GM18861 (cell line): Measurements from ENCODE around the gene OR2J2.
"Not testable (repeated sequence)": the region's sequence is repeated elsewhere in the genome, so short reads cannot be mapped to it uniquely, and the experiment has no call there.

ENCODE experiments used
- ATAC-seq: cut with Tn5 transposase; IDR thresholded peaks from one replicate; pipeline ENCODE4 v1.9.1; 2021; ENCODE audit not compliant: unreplicated experiment

OR2J2 gene

GRCh38 chr6:29170607-29171006, at the start of gene OR2J2:
Gene OR2J2, plus strand, starts transcription at chr6:29170907. Its CDS starts 2,729 bp downstream, at chr6:29173636.
- not testable (repeated sequence) for ATAC-seq

- no peak for ATAC-seq
These were observed 41.2 kb upstream of the OR2J2 start for GRCh38 chr6:29129326-29130012.

GRCh38 chr6:29130644-29131043, 40.1 kb upstream of the OR2J2 start:
- no peak for ATAC-seq

GRCh38 chr6:29131691-29132090, 39.0 kb upstream of the OR2J2 start:
- ATAC-seq: no peak

GRCh38 chr6:29137724-29138123, 33.0 kb upstream of the OR2J2 start:
- ATAC-seq: no peak

GRCh38 chr6:29141606-29142005, 29.1 kb upstream of the OR2J2 start:
- no peak for ATAC-seq

- no peak for ATAC-seq
These were observed 28.4 kb upstream of the OR2J2 start for GRCh38 chr6:29142309-29142708.

GRCh38 chr6:29146179-29146578, 24.5 kb upstream of the OR2J2 start:
- ATAC-seq: no peak

GRCh38 chr6:29147074-29147473, 23.6 kb upstream of the OR2J2 start:
- no peak for ATAC-seq

- ATAC-seq: not testable (repeated sequence)
These were observed 21.3 kb upstream of the OR2J2 start for GRCh38 chr6:29149444-29149843.

GRCh38 chr6:29153083-29153482, 17.6 kb upstream of the OR2J2 start:
- no peak for ATAC-seq

GRCh38 chr6:29155182-29155581, 15.5 kb upstream of the OR2J2 start:
- not testable (repeated sequence) for ATAC-seq

GRCh38 chr6:29159922-29160321, 10.8 kb upstream of the OR2J2 start:
- ATAC-seq: not testable (repeated sequence)

- ATAC-seq: not testable (repeated sequence)
These were observed 5.1 kb upstream of the OR2J2 start for GRCh38 chr6:29165571-29165970.

GRCh38 chr6:29171736-29172135, 1.0 kb downstream of the OR2J2 start:
- ATAC-seq: no peak

GRCh38 chr6:29183594-29183993, 12.9 kb downstream of the OR2J2 start:
- ATAC-seq: no peak

GRCh38 chr6:29188659-29189058, 18.0 kb downstream of the OR2J2 start:
- not testable (repeated sequence) for ATAC-seq

GRCh38 chr6:29200767-29201662, 30.3 kb downstream of the OR2J2 start:
- no peak for ATAC-seq

GRCh38 chr6:29201966-29202365, 31.3 kb downstream of the OR2J2 start:
- no peak for ATAC-seq

- ATAC-seq: no peak
These were observed 40.8 kb downstream of the OR2J2 start for GRCh38 chr6:29211488-29211887.

- no peak for ATAC-seq
These were observed 45.8 kb downstream of the OR2J2 start for GRCh38 chr6:29216528-29216927.

- not testable (repeated sequence) for ATAC-seq
These were observed 46.5 kb downstream of the OR2J2 start for GRCh38 chr6:29217242-29217641.
